Hippocampal formation (tissue), 2 donors: Measurements from ENCODE around the gene SRPK1.

ENCODE experiments used
- DNase-seq, 2 donors: peaks; one replicate each; lab custom pipeline; 2025; lab: John Stamatoyannopoulos, UW

SRPK1 gene

GRCh38 chr6:35817515-35817914, 103.4 kb downstream of the SRPK1 start:
- DNase-seq: no peak

GRCh38 chr6:35811699-35811995, 109.3 kb downstream of the SRPK1 start:
- DNase-seq: no peak

GRCh38 chr6:35810971-35811698, 109.8 kb downstream of the SRPK1 start:
- no peak for DNase-seq

- no peak for DNase-seq
Observed at GRCh38 chr6:35809809-35810208, 111.1 kb downstream of the SRPK1 start.

GRCh38 chr6:35808688-35809087, 112.2 kb downstream of the SRPK1 start:
- no peak for DNase-seq

- no peak for DNase-seq
Observed at GRCh38 chr6:35804996-35805736, 115.7 kb downstream of the SRPK1 start, which contains the start of gene LHFPL5. Gene LHFPL5, plus strand, starts transcription at chr6:35805352. Its CDS starts 319 bp downstream, at chr6:35805671.

GRCh38 chr6:35801148-35801547, 119.8 kb downstream of the SRPK1 start:
- no peak for DNase-seq

GRCh38 chr6:35798706-35799105, 122.2 kb downstream of the SRPK1 start:
- DNase-seq: no peak

GRCh38 chr6:35797837-35798526, 122.9 kb downstream of the SRPK1 start:
- no peak for DNase-seq

- no peak for DNase-seq
Observed at GRCh38 chr6:35796236-35796635, 124.7 kb downstream of the SRPK1 start.

GRCh38 chr6:35795453-35796071, 125.3 kb downstream of the SRPK1 start:
- no peak for DNase-seq

- no peak for DNase-seq
Observed at GRCh38 chr6:35794536-35795452, 126.1 kb downstream of the SRPK1 start.

GRCh38 chr6:35790683-35791082, 130.2 kb downstream of the SRPK1 start:
- DNase-seq: no peak

- no peak for DNase-seq
Observed at GRCh38 chr6:35788423-35788982, 132.4 kb downstream of the SRPK1 start.

GRCh38 chr6:35787266-35788218, 133.4 kb downstream of the SRPK1 start:
- DNase-seq: no peak

- no peak for DNase-seq
Observed at GRCh38 chr6:35786810-35787209, 134.1 kb downstream of the SRPK1 start.

GRCh38 chr6:35786272-35786671, 134.6 kb downstream of the SRPK1 start:
- DNase-seq: no peak

GRCh38 chr6:35784200-35784599, 136.7 kb downstream of the SRPK1 start:
- DNase-seq: no peak
